Cardiac muscle cell (in vitro differentiated cells and primary cell): ENCODE data around the gene ZNF853. TPM values are rescaled to one million over a fixed set of nuclear protein-coding genes. Genes with fewer than 3 reads are reported as not detected.
"Not testable (repeated sequence)": the region's sequence is repeated elsewhere in the genome, so short reads cannot be mapped to it uniquely, and the experiment has no call there.

Source experiments
- DNase-seq, 2 donors: peaks; one replicate each; pipeline versions ENCODE4 v3.0.0 to v3.0.0-alpha.2; 2010 to 2017; ENCODE audit warnings: low read depth in 1 of 2, low spot score in 1 of 2
- H3K27ac ChIP-seq: fragments of 200-600 bp; sonication (generic); 2 replicates; pipeline ENCODE4 v1.5.1; 2016
- H3K27me3 ChIP-seq: fragments of 200-600 bp; sonication (generic); 2 replicates; pipeline ENCODE4 v1.6.0; 2016; ENCODE audit warnings: control low read depth
- H3K36me3 ChIP-seq: fragments of 200-600 bp; sonication (generic); 2 replicates; pipeline ENCODE4 v1.5.1; 2016; ENCODE audit warnings: control low read depth
- H3K4me1 ChIP-seq: fragments of 200-600 bp; sonication (generic); 2 replicates; pipeline ENCODE4 v1.8.1; 2017; ENCODE audit warnings: low read depth, mild to moderate bottlenecking, mixed run types
- H3K4me3 ChIP-seq: fragments of 200-600 bp; sonication (generic); 2 replicates; pipeline ENCODE4 v1.5.1; 2016; ENCODE audit warnings: mild to moderate bottlenecking
- H3K9me3 ChIP-seq: fragments of 200-600 bp; sonication (generic); 2 replicates; pipeline ENCODE4 v1.5.1; 2017; ENCODE audit warnings: low read depth, mild to moderate bottlenecking, control low read depth
- CTCF ChIP-seq: IDR thresholded peaks from 2 replicates; pipeline ENCODE4 v1.5.1; 2012; ENCODE audit warnings: low read depth, mild to moderate bottlenecking, low read length
- polyA plus RNA-seq: library from polyadenylated mRNA; unstranded; fragments of >200 nt; fragmentation: Nextera tagmentation; extraction: Ambion mirVana; gene quantifications from 2 replicates; pipeline ENCODE4 v1.2.1, GENCODE V29; 2016
- total RNA-seq: library from RNA; depleted of rRNA; stranded (reverse); fragments of >200 nt; gene quantifications from 2 replicates; pipeline ENCODE4 v1.2.3, GENCODE V29; 2016

ZNF853 gene
- total and polyA plus RNA-seq, 2 experiments from 2014 or later, result 16.8 to 31.3 TPM

GRCh38 chr7:6654113-6654841 is 38.9 kb downstream of the ZNF853 start:
- no peak for TF ChIP-seq CTCF
- H3K36me3 ChIP-seq, result peaks cover 31% of the 10 kb centered on the region
- no peaks in the 10 kb centered on the region for H3K27me3 ChIP-seq
- DNase-seq, result no peak
- H3K4me3 ChIP-seq, result no peak overlapping the region
- H3K27ac ChIP-seq, result no peak overlapping the region
- H3K9me3 ChIP-seq, result no peaks in the 10 kb centered on the region
- no peaks in the 10 kb centered on the region for H3K4me1 ChIP-seq

- H3K36me3 ChIP-seq, result peaks cover 31% of the 10 kb centered on the region
- H3K27ac ChIP-seq, result no peak overlapping the region
- no peaks in the 10 kb centered on the region for H3K4me1 ChIP-seq
- H3K27me3 ChIP-seq, result no peaks in the 10 kb centered on the region
- DNase-seq, result no peak
- H3K9me3 ChIP-seq, result no peaks in the 10 kb centered on the region
- H3K4me3 ChIP-seq, result no peak overlapping the region
- no peak for TF ChIP-seq CTCF
These were observed 39.6 kb downstream of the ZNF853 start for GRCh38 chr7:6654842-6655610.

GRCh38 chr7:6655636-6656385 is 40.4 kb downstream of the ZNF853 start:
- H3K27ac ChIP-seq, result no peak overlapping the region
- no peaks in the 10 kb centered on the region for H3K4me1 ChIP-seq
- TF ChIP-seq CTCF, result no peak
- H3K36me3 ChIP-seq, result peaks cover 27% of the 10 kb centered on the region
- H3K4me3 ChIP-seq, result no peak overlapping the region
- no peaks in the 10 kb centered on the region for H3K9me3 ChIP-seq
- no peak for DNase-seq
- H3K27me3 ChIP-seq, result no peaks in the 10 kb centered on the region

GRCh38 chr7:6656413-6656812 is 41.0 kb downstream of the ZNF853 start:
- no peak for TF ChIP-seq CTCF
- peaks cover 22% of the 10 kb centered on the region for H3K36me3 ChIP-seq
- H3K4me3 ChIP-seq, result no peak overlapping the region
- no peak overlapping the region for H3K27ac ChIP-seq
- no peak for DNase-seq
- no peaks in the 10 kb centered on the region for H3K4me1 ChIP-seq
- no peaks in the 10 kb centered on the region for H3K27me3 ChIP-seq
- no peaks in the 10 kb centered on the region for H3K9me3 ChIP-seq

GRCh38 chr7:6658618-6659345 is 43.4 kb downstream of the ZNF853 start:
- H3K27ac ChIP-seq, result no peak overlapping the region
- peaks cover 14% of the 10 kb centered on the region for H3K36me3 ChIP-seq
- no peaks in the 10 kb centered on the region for H3K9me3 ChIP-seq
- no peak for TF ChIP-seq CTCF
- H3K4me3 ChIP-seq, result no peak overlapping the region
- no peaks in the 10 kb centered on the region for H3K27me3 ChIP-seq
- DNase-seq, result no peak
- H3K4me1 ChIP-seq, result no peaks in the 10 kb centered on the region

- H3K9me3 ChIP-seq, H3K4me1 ChIP-seq: not testable (repeated sequence)
These were observed 55.4 kb downstream of the ZNF853 start for GRCh38 chr7:6670851-6671250.

More at GRCh38 chr7:6670851-6671250, 55.4 kb downstream of the ZNF853 start:
- not testable (repeated sequence) for H3K27ac ChIP-seq, H3K4me3 ChIP-seq, DNase-seq, H3K27me3 ChIP-seq, H3K36me3 ChIP-seq
